ENCODE results near the gene HSCB.
"Not testable (repeated sequence)": the region's sequence is repeated elsewhere in the genome, so short reads cannot be mapped to it uniquely, and the experiment has no call there.

HSCB gene

DNA sequence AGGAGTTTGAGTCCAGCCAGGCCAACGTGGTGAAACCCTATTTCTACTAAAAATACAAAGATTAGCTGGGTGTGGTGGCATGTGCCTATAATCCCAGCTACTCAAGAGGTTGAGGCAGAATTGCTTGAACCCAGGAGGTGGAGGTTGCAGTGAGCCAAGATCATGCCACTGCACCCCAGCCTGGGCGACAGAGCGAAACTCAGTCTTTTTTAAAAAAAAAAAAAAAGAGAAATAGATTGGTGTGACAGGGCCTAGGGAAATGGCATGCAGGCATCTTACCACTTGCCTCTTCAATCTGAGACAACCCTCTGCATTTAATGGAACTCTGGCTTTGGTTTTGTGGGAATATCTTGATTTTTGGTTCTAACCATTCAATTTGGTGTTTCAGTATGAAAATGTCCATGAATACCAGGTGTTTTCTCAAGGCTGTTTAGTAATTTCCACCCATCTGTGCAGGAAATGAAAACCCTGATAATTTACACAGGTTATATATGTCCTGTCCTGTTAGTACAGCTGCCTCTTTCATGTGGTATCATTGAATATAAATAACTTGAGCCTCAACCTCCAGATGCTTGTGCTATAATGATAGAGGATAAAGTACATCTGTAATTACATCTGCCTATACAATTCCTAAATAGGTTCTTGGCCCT lies 50.1 kb downstream of the HSCB start:
- no peak for DNase-seq (ENCODE audit: low spot score)

- DNase-seq (ENCODE audit: low spot score) = no peak
These were observed 50.9 kb downstream of the HSCB start for GRCh38 chr22:28792491-28793383.

- no peak for DNase-seq (ENCODE audit: low spot score)
These were observed 52.2 kb downstream of the HSCB start for GRCh38 chr22:28793976-28794584.

- no peak for DNase-seq (ENCODE audit: low spot score)
These were observed 53.3 kb downstream of the HSCB start for GRCh38 chr22:28795071-28795693.

- DNase-seq (ENCODE audit: low spot score) = no peak
These were observed 54.4 kb downstream of the HSCB start for GRCh38 chr22:28795932-28796856.

DNA sequence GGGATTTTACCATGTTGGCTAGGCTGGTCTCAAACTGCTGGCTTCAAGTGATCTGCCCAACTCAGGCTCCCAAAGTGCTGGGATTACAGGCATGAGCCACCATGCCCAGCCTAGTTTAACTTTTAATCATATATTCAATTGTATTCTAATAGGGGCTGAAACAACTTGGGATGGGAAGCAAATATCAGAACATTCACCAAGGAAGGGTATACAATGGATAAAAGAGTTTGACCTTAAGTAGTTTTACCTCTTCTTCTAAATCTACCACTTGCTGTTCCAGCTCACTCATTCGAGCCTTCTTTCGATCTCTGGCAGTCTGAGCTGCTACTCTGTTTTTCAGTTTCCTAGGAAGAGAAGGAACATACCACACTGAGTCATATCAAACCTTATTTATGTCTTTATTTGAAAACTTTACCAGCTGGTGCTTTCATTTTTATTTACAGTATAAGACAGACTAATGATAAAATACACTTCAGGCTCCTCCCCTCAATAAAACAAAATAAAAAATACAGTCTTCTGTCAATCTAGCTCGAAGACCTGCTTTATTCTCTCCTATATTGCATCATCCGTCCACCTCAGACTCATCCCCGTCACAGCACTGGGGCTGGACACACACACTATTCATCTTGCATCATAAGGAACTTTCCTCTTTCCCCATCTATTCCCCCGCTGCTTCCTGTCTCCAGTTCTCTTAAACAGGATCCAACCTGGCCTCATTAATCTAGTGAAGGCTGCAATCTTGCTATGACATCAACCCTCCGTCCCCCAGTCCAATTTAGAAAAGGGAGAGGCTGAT lies 57.2 kb downstream of the HSCB start:
- DNase-seq (ENCODE audit: low spot score) = peak; percentile 90

DNA sequence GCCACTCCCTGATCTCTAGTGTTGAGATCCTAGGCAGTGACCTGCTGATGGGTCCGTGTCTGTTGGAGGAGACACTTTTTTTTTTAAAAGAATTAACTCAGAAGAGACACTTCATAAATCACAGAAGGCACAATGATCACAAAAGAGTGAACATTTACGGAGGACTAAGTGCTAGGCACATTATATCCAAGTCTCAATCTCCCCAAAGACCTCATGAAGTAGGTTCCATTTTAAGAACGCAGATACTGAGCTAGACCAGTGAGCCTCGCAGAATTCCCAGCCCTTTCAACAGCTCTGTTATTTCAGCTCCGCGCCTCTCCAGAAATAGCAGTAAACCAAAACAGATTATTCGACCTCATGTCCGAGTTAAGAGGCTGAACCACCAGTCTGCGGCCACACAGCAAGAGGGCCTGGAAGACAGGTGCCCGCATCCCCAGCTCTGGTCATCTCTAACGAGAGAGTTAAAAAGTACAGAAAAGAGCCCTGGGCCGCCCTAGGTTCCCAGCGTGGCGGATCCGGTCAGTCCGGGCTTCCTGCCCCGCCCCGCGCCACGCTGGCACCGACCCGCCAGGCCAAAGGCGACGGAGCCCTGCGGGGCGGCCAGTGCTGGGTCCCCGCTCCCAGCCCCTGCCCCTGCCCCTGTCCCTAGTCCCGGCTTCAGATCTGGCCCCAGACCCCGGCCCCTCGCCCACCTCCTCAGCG lies 57.9 kb downstream of the HSCB start:
- peak; percentile 69 for DNase-seq (ENCODE audit: low spot score)

DNA sequence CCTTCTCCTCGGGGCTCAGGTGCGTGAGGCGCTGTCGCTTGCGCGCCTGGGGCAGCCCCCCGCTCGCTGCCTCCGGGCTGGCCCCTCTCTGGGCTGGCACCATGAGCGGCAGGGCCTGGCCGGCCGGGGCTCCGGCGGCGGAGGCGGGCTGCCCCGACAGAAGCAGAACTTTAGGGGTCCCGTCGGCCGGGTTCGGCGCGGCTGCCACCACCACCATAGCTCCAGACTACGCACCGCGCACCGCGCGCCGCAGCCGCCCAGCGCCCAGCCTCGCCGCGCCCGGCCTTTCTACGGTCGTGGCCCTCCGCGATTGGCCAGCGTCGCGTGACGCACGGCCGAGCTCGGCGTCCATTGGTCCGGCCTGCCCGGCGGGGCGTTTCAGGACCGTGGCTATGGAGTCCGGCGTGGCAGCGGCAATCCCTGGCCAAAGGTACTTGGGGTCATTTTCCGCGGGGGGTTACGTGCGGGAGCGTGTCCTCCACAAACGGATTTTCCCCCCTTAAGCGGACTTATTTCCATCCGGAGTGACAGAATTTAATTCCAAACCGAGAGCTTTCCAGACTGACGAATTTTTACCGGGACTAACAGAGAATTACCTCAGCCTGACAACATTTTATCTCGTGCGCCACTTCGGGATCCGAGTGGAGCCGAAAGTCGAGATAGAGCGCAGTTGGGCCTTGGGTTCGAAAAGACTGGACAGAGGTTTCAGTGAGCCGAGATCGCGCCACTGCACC lies 58.6 kb downstream of the HSCB start, which contains the start of gene XBP1:
Gene XBP1, minus strand, starts transcription at position 262 of the 734 bp plus-strand sequence.
- peak; percentile 95 for DNase-seq (ENCODE audit: low spot score)

DNA sequence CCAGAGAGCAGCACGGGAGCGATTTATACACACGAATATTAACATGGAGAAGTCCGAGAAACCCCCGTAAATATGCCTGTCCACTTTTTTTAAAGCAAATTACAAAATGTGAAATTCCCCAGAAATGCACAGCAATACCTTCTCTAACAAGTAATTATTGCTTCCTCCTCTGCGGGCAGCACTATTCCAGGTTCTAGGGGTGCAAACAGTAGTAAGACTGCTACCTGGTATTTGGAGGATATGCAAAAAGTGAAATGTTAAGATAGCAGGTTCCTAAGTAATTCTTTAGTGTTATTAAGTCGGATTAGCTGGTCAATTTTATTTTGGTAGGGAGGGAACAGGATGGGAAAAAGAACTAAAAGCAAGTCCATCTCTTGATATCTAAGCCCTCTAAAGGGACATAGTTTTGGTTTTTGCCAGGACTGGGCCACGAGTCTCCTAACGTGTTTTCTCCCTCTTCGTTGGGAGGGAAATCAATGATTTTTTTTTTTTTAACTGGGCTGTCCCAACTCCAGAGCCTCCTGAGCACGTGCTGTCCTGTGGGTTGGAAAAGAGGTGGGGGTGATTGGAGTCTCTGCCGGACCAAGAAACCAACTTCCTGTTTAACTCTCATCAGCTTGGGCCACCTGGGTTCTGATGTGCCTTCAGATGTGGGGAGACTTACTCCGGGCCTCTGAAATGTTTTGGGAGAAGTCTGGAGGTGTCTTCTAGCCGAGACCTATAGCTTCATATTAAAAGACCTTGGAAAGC lies 60.2 kb downstream of the HSCB start:
- DNase-seq (ENCODE audit: low spot score) = peak; percentile 23

GRCh38 chr22:28802595-28803123 lies 60.8 kb downstream of the HSCB start:
- no peak for DNase-seq (ENCODE audit: low spot score)

GRCh38 chr22:28805426-28805825 lies 63.6 kb downstream of the HSCB start:
- not testable (repeated sequence) for DNase-seq (ENCODE audit: low spot score)

All from kidney tubule cell (primary cell).